SH-SY5Y (cell line): ENCODE results near the gene IGHMBP2.

ENCODE experiments used
- GATA2 ChIP-seq: IDR thresholded peaks from 2 replicates; pipeline ENCODE4 v1.6.1; 2011; ENCODE audit warnings: mild to moderate bottlenecking, low read depth, low read length
- GATA3 ChIP-seq: IDR thresholded peaks from 2 replicates; pipeline ENCODE4 v1.6.1; 2011; ENCODE audit warnings: low read depth, mild to moderate bottlenecking, low read length, moderate library complexity

Gene IGHMBP2

DNA sequence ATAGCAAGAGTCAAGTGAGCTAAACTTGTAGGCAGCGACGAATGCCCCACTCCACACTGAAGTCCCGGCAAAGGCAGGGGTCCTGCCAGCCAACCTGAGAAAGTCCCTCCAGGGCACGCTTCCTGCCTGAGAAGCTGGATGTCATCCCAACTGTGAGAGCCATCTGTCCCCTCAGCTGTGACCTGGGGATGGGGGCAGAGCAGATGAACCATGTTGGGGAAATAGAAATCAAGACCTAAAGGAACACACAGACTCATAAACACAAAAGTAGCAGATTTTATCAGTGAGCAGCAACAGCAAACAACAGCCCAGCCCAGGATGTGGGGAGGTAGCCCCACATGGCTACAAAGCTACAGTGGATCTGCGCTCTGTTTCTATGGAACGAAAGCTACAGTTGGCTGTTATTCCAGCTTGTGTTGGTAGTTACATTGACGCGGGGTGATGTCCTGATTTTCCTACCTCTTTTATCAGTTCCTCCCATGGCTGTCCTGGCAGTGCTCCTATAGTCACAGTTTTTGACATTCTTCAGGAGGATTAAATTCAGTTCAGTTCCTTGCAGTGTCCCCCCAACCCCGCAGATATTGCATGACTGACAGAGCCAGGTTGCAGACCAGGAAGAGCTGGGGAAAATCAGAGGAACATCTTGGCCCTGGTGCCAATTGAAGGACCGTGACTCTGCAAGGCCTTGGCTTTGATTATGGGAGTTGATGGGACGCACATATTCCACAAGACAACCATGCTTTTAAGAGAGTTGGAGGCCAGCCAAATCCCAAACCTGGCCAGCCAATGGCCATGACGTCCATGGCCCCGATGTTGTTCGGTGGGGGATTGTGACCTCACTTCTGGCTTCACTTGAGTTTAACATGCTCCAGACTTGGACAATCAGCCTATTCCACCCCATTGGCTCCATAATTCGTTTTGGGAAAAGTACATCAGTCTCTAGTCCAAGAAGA lies 62.5 kb downstream of the IGHMBP2 start:
- TF ChIP-seq GATA2 (no peak), GATA3 (no peak)

DNA sequence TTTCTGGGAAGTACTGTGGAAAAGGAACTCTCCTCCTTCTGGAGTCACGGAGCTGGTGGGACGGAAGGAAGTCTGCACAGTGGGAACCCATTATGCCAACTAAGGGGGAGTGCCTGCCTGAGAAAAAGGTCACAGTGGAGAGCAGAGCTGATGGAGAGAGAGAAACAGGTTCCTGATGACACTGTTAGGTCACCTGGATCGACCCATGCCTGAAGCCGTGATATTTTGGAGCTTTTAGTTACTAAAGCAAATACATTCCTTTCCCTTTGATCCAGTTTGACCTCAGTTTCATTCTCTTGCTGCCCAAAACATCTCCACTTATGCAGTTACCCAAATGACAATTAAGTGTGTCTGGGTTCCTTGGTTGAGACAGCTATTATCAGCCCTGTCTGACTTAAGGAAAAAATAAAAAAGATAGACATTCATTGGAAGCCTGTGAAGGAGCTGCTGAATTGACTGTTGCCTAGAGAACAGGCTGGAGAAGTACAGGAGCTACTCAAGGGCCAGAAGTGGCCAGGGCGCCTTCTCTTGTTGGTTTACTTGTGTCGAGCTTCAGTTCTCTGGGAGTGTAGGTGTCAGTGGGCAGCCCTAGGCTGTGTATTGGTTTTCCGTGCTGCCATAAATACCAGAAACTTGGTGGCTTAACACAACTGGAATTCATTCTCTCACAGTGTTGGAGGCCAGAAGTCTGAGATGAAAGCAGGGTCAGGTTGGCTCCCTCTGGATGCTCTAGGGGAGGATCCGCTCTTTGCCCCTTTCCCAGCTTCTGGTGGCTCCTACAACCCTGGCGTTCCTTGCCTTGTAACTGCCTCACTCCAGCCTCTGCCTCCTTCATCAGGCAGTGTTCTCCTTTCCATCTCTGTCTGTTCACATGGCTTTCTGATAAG lies 63.4 kb downstream of the IGHMBP2 start:
- TF ChIP-seq GATA2 (no peak), GATA3 (no peak)

DNA sequence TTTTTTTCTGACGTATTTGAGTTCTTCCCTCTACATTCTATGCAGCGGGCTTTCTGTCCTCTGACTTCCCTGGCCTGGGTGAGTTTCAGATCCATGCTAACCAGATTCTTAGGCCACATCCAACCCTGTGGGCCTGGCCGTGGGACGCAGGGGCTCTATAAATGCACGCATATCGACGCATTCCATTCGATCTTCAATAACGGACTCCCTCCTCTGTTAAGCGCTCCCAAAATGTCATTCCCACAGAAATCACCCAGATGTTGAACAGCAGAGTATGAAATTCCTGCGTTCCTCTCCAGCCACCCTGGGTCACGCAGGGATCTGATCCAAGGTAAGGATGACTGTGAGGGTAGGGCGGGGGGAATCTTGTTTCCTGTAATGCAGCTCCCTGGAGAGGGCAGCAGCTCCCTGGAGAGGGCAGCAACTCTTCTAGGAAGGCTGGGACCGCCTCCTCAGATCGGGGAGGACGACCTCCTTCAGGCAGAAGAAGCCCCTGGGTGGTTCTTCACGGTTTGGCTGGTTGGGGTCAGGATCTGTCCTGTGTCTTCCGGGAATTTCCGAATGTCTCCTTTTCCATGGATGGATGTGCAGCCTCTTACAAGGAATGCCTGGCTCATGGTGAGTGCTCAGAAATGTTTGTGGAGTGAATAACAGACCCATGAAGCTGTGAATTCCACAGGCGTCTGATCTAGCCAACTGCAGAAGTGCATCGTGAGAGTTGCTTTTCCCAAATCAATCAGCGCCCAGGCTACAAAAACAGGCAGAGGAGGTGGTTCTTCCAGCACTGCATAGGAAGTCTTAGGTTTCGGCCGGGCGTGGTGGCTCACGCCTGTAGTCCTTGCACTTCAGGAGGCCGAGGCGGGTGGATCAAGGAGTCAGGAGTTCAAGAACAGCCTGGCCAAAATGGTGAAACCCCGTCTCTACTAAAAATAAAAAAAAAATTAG lies 64.9 kb downstream of the IGHMBP2 start:
- TF ChIP-seq GATA2 (no peak), GATA3 (no peak)

DNA sequence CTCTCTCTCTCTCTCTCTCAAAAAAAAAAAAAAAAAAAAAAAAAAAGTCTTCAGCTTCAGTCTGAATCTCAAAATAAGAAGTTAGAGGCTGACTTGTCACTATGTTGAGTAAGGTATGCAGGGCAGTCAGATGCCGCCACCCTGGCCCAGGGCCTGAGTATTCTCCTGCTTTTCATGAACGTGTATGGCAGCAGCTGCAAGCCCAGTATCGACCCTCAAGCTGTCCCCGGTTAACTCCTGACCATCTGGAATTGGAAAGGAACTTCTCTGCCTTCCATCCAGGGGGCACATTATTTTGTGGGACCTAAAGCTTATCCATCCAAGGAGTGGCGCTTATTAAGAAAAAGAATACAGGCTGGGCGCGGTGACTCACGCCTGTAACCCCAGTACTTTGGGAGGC lies 65.7 kb downstream of the IGHMBP2 start:
- TF ChIP-seq GATA2 (no peak), GATA3 (no peak)

- TF ChIP-seq GATA2, result no peak
- no peak for TF ChIP-seq GATA3
Measured at GRCh38 chr11:68970921-68971636, 67.4 kb downstream of the IGHMBP2 start.

DNA sequence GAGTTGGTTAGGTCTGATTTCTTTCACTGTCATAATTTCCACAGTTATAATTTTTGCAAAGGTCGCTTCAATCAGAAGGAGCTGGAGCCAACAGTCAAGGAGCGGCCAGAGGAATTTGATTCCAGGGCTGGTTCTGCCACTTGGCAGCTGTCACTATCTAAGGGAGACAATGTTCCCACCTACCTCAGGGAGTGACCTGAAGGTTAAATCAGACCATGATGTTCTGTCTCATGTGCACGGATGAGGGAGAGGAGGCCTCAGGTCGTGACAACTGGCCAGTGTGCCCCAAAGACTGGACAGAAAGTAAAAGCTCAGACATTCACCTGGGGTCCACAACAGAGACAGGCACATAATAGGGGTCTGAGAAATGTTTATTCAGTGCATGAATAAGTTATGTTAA lies 69.5 kb downstream of the IGHMBP2 start:
- TF ChIP-seq GATA2 (no peak), GATA3 (no peak)

- TF ChIP-seq GATA3, result no peak
- no peak for TF ChIP-seq GATA2
Measured at GRCh38 chr11:68974421-68975194, 70.9 kb downstream of the IGHMBP2 start.

DNA sequence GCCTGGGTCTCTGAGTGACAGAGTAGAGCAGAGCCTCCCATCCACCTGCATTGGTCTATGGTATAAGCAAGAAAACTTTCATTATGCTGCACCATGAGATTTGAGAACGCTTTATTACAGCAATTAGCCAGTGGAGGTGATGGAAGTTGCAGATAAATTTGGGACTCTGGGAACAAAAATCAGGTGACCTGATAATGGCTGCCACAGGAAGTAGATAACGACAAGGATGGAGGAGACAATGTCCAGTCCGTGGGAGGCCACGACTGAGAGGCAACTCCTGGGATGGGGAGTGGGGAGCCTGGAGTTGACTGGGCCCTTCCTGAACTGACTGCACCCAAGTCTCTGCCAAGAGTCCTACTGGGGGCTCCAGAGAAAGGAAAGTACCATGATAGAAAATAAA lies 72.4 kb downstream of the IGHMBP2 start:
- TF ChIP-seq GATA3 (no peak), GATA2 (no peak)

- TF ChIP-seq GATA3 (no peak), GATA2 (no peak)
Measured at GRCh38 chr11:68976563-68976962, 72.9 kb downstream of the IGHMBP2 start.

DNA sequence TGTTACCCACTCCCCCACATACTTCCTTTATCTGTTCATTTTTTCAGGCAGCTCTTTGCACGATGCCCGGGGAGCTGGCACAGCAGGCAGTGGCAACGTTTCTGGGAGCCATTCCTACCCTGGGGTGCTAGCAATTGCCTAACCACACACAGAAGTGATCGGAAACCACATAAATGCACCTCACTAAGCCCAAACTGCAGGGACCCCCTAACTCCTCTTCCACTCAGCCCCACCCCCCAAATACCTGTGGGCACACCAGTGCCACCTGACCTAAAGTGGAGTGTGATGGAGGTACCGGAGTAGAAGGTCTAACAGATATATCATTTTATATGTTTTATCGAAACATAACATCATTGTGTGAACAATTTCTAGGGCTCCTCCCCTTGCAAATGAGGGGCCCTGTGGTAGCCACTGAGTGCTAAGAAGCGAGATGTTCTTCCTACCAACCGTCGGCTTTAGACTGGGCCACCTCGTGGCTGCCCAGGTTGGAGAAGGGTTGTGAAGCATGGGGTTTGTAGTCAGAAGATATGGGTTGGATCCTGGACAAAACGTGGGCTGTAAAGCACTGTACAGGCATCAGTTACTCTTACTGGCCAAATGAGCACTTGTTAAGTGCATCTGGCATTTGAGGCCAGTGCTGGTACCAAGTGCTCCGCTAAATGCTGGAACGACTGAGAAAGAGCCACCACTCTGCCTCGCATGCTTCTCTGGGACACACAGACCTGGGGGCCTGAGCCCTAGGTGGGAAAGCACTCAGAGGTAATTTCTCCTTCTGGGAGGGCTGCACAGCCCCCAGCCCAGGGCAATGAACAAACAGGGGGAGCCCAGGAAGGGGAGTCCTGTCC lies 74.3 kb downstream of the IGHMBP2 start:
- TF ChIP-seq GATA2 (no peak), GATA3 (no peak)

- TF ChIP-seq GATA3, result no peak
- TF ChIP-seq GATA2, result no peak
Measured at GRCh38 chr11:68978626-68978930, 74.9 kb downstream of the IGHMBP2 start.

DNA sequence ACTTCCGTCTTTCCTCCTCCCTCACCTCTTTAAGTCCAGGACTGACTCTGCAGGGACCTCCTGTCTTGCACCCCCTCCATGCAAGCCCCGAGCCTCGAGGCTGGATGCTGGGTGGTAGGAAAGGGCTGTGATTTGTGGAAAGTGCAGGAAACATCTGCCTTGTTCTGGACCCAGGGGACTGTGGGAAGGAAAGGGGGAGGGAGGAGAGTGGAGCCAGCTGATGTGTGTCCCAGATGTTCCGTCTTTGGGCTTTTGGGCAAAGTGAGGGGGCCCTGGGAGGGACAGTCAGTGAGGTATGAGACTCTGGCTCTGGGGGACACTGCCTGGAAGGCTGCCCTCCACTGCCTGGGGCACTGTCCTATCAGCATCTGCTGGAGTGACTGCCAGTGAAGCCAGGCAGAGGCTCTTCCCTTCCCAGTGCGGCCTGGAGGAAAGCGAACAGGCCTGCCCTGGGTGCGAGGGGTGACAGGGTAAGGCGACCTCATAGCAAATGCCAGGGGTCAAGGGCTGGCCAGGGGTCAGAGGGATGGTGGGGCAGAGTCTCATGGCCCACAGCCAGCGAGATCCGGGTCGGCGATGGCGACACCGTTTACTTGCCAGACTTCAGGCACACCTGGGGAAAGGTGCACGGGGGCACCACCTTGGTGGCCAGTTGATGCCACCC lies 75.4 kb downstream of the IGHMBP2 start:
- no peak for TF ChIP-seq GATA3
- no peak for TF ChIP-seq GATA2
